C4-2B (cell line): Measurements from ENCODE around the gene RNPS1.

ENCODE experiments used
- H3K27ac ChIP-seq: fragments of 450-650 bp; 2 replicates; pipeline ENCODE4 v1.5.1; 2017
- ZFX ChIP-seq: fragments of 450-650 bp; IDR thresholded peaks from 2 replicates; pipeline ENCODE4 v1.6.1; 2017
- TF ChIP-seq, protein P1 (sequence below): fragments of 450-650 bp; conservative IDR thresholded peaks from 2 replicates; pipeline ENCODE4 v1.5.1; 2017; ENCODE audit warnings: mild to moderate bottlenecking

RNPS1 gene

DNA sequence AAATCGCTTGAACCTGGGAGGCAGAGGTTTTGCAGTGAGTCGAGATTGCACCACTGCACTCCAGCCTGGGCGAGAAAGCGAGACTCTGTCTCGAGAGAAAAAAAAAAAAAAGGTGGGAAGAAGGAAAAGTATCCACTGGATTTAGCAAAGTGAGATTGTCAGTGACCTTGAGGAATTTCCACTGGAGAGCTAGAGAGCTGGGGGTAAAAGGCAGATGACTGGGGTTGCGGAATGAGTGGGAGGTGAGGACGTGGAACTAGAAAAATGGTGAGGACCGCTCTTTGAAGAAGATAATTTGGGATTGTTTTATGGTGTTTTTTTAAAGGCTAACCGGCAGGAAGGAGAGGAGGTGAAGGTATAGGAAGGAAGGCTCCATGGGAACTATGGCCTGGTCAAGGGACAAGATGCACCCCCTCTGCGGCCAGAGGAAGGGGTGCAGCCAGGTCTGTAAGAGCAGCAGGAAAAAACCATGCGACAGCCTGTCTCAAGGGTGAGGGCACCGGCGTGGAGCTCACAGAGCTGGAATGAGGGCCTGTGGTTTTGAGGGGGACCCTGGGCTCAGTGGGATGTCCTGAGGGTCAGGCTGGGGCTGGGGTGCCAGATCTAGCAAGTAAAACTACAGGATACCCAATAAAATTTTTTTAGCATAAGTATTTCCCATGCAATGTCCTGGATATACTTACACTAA, 63.4 kb downstream of the RNPS1 start:
- H3K27ac ChIP-seq = peak overlapping the region; percentile 92
- TF ChIP-seq ZFX = no peak
- TF ChIP-seq, protein P1, sequence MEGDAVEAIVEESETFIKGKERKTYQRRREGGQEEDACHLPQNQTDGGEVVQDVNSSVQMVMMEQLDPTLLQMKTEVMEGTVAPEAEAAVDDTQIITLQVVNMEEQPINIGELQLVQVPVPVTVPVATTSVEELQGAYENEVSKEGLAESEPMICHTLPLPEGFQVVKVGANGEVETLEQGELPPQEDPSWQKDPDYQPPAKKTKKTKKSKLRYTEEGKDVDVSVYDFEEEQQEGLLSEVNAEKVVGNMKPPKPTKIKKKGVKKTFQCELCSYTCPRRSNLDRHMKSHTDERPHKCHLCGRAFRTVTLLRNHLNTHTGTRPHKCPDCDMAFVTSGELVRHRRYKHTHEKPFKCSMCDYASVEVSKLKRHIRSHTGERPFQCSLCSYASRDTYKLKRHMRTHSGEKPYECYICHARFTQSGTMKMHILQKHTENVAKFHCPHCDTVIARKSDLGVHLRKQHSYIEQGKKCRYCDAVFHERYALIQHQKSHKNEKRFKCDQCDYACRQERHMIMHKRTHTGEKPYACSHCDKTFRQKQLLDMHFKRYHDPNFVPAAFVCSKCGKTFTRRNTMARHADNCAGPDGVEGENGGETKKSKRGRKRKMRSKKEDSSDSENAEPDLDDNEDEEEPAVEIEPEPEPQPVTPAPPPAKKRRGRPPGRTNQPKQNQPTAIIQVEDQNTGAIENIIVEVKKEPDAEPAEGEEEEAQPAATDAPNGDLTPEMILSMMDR = no peak
